HEK293 (cell line): ENCODE measurements around the gene PIM3.

Experiments used
- CTCF ChIA-PET: fragments of 350-600 bp; formaldehyde crosslinking; extraction: SDS; loops from one replicate; lab custom pipeline; 2021; ENCODE audit warnings: antibody characterized with exemption; lab: Yijun Ruan, JAX
- POLR2A ChIA-PET: fragments of 300-600 bp; formaldehyde crosslinking; extraction: SDS; loops from one replicate; lab custom pipeline; 2020; ENCODE audit warnings: antibody characterized with exemption, inconsistent platforms; lab: Yijun Ruan, JAX
- H3K27ac ChIP-seq: fragments of 200-500 bp; sonication (Bioruptor generic); 2 replicates; pipeline ENCODE4 v1.5.1; 2014; ENCODE audit warnings: low read depth, low read length, control low read depth, inconsistent platforms; ENCODE audit errors: extremely low read depth
- H3K36me3 ChIP-seq, 2 experiments: fragments of 200-500 bp in 1 of 2; sonication (Bioruptor generic) in 1 of 2; 1 replicate in 1 of 2; 2 replicates in 1 of 2; pipeline ENCODE4 v1.5.1; 2014 to 2017; ENCODE audit warnings: inconsistent platforms in 2 of 2, low read length in 2 of 2; ENCODE audit not compliant: control insufficient read depth in 2 of 2, insufficient read depth in 1 of 2
- H3K4me1 ChIP-seq: fragments of 200-500 bp; sonication (Bioruptor generic); 2 replicates; pipeline ENCODE4 v1.5.1; 2014; ENCODE audit warnings: mild to moderate bottlenecking, low read length, inconsistent platforms; ENCODE audit not compliant: control insufficient read depth, insufficient read depth
- H3K4me3 ChIP-seq: 2 replicates; pipeline ENCODE4 v1.5.1; 2011; ENCODE audit warnings: low read depth, mild to moderate bottlenecking, control low read depth, low read length, moderate library complexity
- H3K9me3 ChIP-seq: fragments of 200-500 bp; sonication (Bioruptor generic); 2 replicates; pipeline ENCODE4 v1.5.1; 2014; ENCODE audit warnings: low read depth, low read length, inconsistent platforms; ENCODE audit not compliant: control insufficient read depth, insufficient read depth
- AEBP2 ChIP-seq: fragments of 450-650 bp; formaldehyde crosslinking; IDR thresholded peaks from 2 replicates; pipeline ENCODE4 v1.5.1; 2016; ENCODE audit warnings: missing biosample characterization, missing genetic modification characterization, borderline replicate concordance
- PRDM2 ChIP-seq: fragments of 450-650 bp; formaldehyde crosslinking; IDR thresholded peaks from 2 replicates; pipeline ENCODE4 v1.5.1; 2016; ENCODE audit warnings: missing biosample characterization, missing genetic modification characterization, borderline replicate concordance
- ZBTB7A ChIP-seq: fragments of 450-650 bp; formaldehyde crosslinking; IDR thresholded peaks from 2 replicates; pipeline ENCODE4 v1.5.1; 2016; ENCODE audit warnings: low read depth, missing biosample characterization, missing genetic modification characterization
- ZBTB8A ChIP-seq: fragments of 450-650 bp; formaldehyde crosslinking; IDR thresholded peaks from 2 replicates; pipeline ENCODE4 v1.5.1; 2016; ENCODE audit warnings: missing biosample characterization, missing genetic modification characterization
- ZFP37 ChIP-seq: fragments of 450-650 bp; formaldehyde crosslinking; IDR thresholded peaks from 2 replicates; pipeline ENCODE4 v1.5.1; 2016; ENCODE audit warnings: missing biosample characterization, missing genetic modification characterization
- ZFP69B ChIP-seq: fragments of 450-650 bp; formaldehyde crosslinking; IDR thresholded peaks from 2 replicates; pipeline ENCODE4 v1.5.1; 2016; ENCODE audit warnings: missing biosample characterization, missing genetic modification characterization
- ZNF112 ChIP-seq: fragments of 450-650 bp; formaldehyde crosslinking; IDR thresholded peaks from 2 replicates; pipeline ENCODE4 v1.5.0; 2017; ENCODE audit warnings: missing biosample characterization, missing genetic modification characterization
- ZNF114 ChIP-seq: fragments of 450-650 bp; formaldehyde crosslinking; IDR thresholded peaks from 2 replicates; pipeline ENCODE4 v1.5.0; 2017; ENCODE audit warnings: missing biosample characterization, missing genetic modification characterization
- ZNF132 ChIP-seq: fragments of 450-650 bp; formaldehyde crosslinking; IDR thresholded peaks from 2 replicates; pipeline ENCODE4 v1.5.1; 2017; ENCODE audit warnings: missing biosample characterization, missing genetic modification characterization, borderline replicate concordance
- ZNF211 ChIP-seq: fragments of 450-650 bp; formaldehyde crosslinking; IDR thresholded peaks from 2 replicates; pipeline ENCODE4 v1.5.1; 2016; ENCODE audit warnings: low read depth, missing biosample characterization, missing genetic modification characterization
- ZNF239 ChIP-seq: fragments of 450-650 bp; formaldehyde crosslinking; IDR thresholded peaks from 2 replicates; pipeline ENCODE4 v1.5.1; 2016; ENCODE audit warnings: missing biosample characterization, missing genetic modification characterization
- ZNF292 ChIP-seq: fragments of 450-650 bp; formaldehyde crosslinking; IDR thresholded peaks from 2 replicates; pipeline ENCODE4 v1.5.1; 2016; ENCODE audit warnings: low read depth, missing biosample characterization, missing genetic modification characterization, borderline replicate concordance
- ZNF335 ChIP-seq: fragments of 450-650 bp; formaldehyde crosslinking; conservative IDR thresholded peaks from 2 replicates; pipeline ENCODE4 v1.5.1; 2016; ENCODE audit warnings: missing biosample characterization, missing genetic modification characterization
- ZNF350 ChIP-seq: fragments of 450-650 bp; formaldehyde crosslinking; IDR thresholded peaks from 2 replicates; pipeline ENCODE4 v1.5.0; 2017; ENCODE audit warnings: missing biosample characterization, mild to moderate bottlenecking, missing genetic modification characterization
- ZNF354C ChIP-seq: fragments of 450-650 bp; formaldehyde crosslinking; IDR thresholded peaks from 2 replicates; pipeline ENCODE4 v1.5.1; 2016; ENCODE audit warnings: missing biosample characterization, missing genetic modification characterization, low read depth, borderline replicate concordance
- ZNF394 ChIP-seq: fragments of 450-650 bp; formaldehyde crosslinking; IDR thresholded peaks from 2 replicates; pipeline ENCODE4 v1.5.1; 2016; ENCODE audit warnings: missing biosample characterization, missing genetic modification characterization, mild to moderate bottlenecking, moderate library complexity, borderline replicate concordance
- ZNF510 ChIP-seq: fragments of 450-650 bp; formaldehyde crosslinking; IDR thresholded peaks from 2 replicates; pipeline ENCODE4 v1.5.1; 2018; ENCODE audit warnings: mild to moderate bottlenecking, missing genetic modification characterization, missing biosample characterization; ENCODE audit not compliant: insufficient replicate concordance
- ZNF513 ChIP-seq: fragments of 450-650 bp; IDR thresholded peaks from 2 replicates; pipeline ENCODE4 v1.5.1; 2018; ENCODE audit warnings: missing biosample characterization, missing genetic modification characterization
- ZNF670 ChIP-seq: fragments of 450-650 bp; formaldehyde crosslinking; IDR thresholded peaks from 2 replicates; pipeline ENCODE4 v1.5.1; 2016; ENCODE audit warnings: missing biosample characterization, missing genetic modification characterization, low read depth
- ZNF776 ChIP-seq: fragments of 450-650 bp; formaldehyde crosslinking; IDR thresholded peaks from 2 replicates; pipeline ENCODE4 v1.5.0; 2017; ENCODE audit warnings: missing biosample characterization, missing genetic modification characterization, borderline replicate concordance
- TF ChIP-seq, protein P1 (sequence below): fragments of 450-650 bp; formaldehyde crosslinking; IDR thresholded peaks from 2 replicates; pipeline ENCODE4 v1.5.1; 2016; ENCODE audit warnings: missing biosample characterization, missing genetic modification characterization
- TF ChIP-seq, protein P2 (sequence below): sonication (generic); formaldehyde crosslinking; IDR thresholded peaks from 2 replicates; pipeline ENCODE4 v1.8.1; 2022; ENCODE audit warnings: mild to moderate bottlenecking, moderate library complexity, missing genetic modification reagents

PIM3 gene

GRCh38 chr22:49965091-49966040 is 4.8 kb downstream of the PIM3 start:
- Histone ChIP-seq H3K9me3 (no peaks in the 10 kb centered on the region), H3K36me3 (peaks cover 10 to 41% of the 10 kb centered on the region in 2 experiments), H3K4me1 (peaks cover 8% of the 10 kb centered on the region), H3K4me3 (no peak overlapping the region), H3K27ac (0 out of 2 replicates have a peak overlapping the region, but pooled peaks have one; percentile 37)
- ChIA-PET POLR2A (interaction anchor here (0.9 to 1.8 kb wide), 4 partner anchors 13 to 65 kb away, joined by 3 to 6 read pairs (median 4); no protein-coding TSS in a partner anchor), CTCF (interaction anchor here (0.6 kb wide), 1 partner anchor 560 kb away, joined by 4 read pairs; no protein-coding TSS in a partner anchor)
- TF ChIP-seq ZNF350: no peak
- TF ChIP-seq ZNF394 (tag by site-specific recombination): peak; percentile 73; the same call in 1 of the 2 replicates
- TF ChIP-seq, protein P1, sequence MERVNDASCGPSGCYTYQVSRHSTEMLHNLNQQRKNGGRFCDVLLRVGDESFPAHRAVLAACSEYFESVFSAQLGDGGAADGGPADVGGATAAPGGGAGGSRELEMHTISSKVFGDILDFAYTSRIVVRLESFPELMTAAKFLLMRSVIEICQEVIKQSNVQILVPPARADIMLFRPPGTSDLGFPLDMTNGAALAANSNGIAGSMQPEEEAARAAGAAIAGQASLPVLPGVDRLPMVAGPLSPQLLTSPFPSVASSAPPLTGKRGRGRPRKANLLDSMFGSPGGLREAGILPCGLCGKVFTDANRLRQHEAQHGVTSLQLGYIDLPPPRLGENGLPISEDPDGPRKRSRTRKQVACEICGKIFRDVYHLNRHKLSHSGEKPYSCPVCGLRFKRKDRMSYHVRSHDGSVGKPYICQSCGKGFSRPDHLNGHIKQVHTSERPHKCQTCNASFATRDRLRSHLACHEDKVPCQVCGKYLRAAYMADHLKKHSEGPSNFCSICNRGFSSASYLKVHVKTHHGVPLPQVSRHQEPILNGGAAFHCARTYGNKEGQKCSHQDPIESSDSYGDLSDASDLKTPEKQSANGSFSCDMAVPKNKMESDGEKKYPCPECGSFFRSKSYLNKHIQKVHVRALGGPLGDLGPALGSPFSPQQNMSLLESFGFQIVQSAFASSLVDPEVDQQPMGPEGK (tag by site-specific recombination): peak; percentile 17; the same call in 1 of the 2 replicates
- TF ChIP-seq ZFP37: no peak
- TF ChIP-seq ZNF292: no peak
- TF ChIP-seq ZNF335 (tag by site-specific recombination): no peak
- no peak for TF ChIP-seq ZNF776 (tag by site-specific recombination)
- TF ChIP-seq, protein P2, sequence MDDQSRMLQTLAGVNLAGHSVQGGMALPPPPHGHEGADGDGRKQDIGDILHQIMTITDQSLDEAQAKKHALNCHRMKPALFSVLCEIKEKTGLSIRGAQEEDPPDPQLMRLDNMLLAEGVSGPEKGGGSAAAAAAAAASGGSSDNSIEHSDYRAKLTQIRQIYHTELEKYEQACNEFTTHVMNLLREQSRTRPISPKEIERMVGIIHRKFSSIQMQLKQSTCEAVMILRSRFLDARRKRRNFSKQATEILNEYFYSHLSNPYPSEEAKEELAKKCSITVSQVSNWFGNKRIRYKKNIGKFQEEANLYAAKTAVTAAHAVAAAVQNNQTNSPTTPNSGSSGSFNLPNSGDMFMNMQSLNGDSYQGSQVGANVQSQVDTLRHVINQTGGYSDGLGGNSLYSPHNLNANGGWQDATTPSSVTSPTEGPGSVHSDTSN (CRISPR knock-in tag): no peak
- TF ChIP-seq ZNF211 (tag by site-specific recombination): no peak
- TF ChIP-seq ZNF510 (tag by site-specific recombination): no peak
- TF ChIP-seq ZNF114 (tag by site-specific recombination): no peak
- no peak for TF ChIP-seq AEBP2
- no peak for TF ChIP-seq ZNF354C
- TF ChIP-seq ZNF112 (tag by site-specific recombination): no peak
- no peak for TF ChIP-seq ZNF132
- no peak for TF ChIP-seq PRDM2 (tag by site-specific recombination)
- TF ChIP-seq ZBTB7A: no peak
- no peak for TF ChIP-seq ZNF670 (tag by site-specific recombination)
- no peak for TF ChIP-seq ZNF239 (tag by site-specific recombination)
- TF ChIP-seq ZNF513 (tag by site-specific recombination): no peak
- no peak for TF ChIP-seq ZFP69B (tag by site-specific recombination)
- peak; percentile 24; the same call in 1 of the 2 replicates for TF ChIP-seq ZBTB8A (tag by site-specific recombination)
